Activated CD4-positive, alpha-beta T cell treated with anti-CD3 and anti-CD28 coated beads, Interleukin-2, amount 50 U/mL, for 1 hour (primary cell): ENCODE data around the gene CADPS2.

Experiments used
- DNase-seq: peaks from one replicate; pipeline ENCODE4 v3.0.0-alpha.2; 2020

The CADPS2 gene

DNA sequence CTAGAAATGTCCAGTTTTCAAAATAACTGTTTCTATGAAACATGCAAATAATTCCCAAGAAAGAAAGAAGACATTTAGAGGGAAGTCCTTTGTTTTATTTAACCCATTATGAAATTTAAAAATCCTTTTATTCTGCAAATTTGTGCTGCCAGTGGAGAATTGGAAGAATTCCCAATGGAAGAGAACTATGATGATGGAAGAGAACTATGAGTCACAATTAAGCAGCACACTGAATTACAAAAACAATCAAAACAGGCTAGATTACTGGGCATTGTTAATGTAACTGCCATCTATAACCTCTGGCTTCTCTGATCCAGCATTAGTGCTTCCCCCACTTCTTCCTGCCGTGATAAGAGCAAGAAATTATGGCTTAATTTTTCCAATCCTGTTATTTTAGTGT is 455.6 kb downstream of the CADPS2 start:
- DNase-seq: no peak

GRCh38 chr7:122429926-122430325 is 456.3 kb downstream of the CADPS2 start:
- no peak for DNase-seq

GRCh38 chr7:122425731-122426130 is 460.5 kb downstream of the CADPS2 start:
- no peak for DNase-seq

GRCh38 chr7:122423591-122423990 is 462.7 kb downstream of the CADPS2 start:
- no peak for DNase-seq

- no peak for DNase-seq
Observed at GRCh38 chr7:122416336-122416735, 469.9 kb downstream of the CADPS2 start.

- no peak for DNase-seq
Observed at GRCh38 chr7:122415510-122415909, 470.8 kb downstream of the CADPS2 start.

GRCh38 chr7:122413339-122413738 is 472.9 kb downstream of the CADPS2 start:
- no peak for DNase-seq

GRCh38 chr7:122412883-122413282 is 473.4 kb downstream of the CADPS2 start:
- no peak for DNase-seq

DNA sequence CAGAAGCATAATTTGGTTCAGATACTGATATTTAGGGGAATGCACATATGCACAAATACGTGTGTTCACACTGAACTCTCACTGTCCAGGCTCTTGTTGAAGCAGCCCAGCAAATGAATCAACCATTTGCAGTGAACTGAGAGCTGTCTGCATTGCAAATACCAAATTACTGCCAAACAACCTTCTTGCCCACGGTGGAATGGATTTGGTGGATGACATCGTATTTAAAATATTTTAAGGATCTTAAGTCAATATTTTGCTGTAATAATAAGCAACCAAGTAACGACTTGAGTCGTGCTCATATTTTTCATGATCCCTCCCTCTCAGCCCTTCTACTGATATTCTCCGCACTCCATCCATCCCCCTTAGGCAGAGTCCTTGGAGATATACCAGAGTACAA is 473.8 kb downstream of the CADPS2 start:
- no peak for DNase-seq

DNA sequence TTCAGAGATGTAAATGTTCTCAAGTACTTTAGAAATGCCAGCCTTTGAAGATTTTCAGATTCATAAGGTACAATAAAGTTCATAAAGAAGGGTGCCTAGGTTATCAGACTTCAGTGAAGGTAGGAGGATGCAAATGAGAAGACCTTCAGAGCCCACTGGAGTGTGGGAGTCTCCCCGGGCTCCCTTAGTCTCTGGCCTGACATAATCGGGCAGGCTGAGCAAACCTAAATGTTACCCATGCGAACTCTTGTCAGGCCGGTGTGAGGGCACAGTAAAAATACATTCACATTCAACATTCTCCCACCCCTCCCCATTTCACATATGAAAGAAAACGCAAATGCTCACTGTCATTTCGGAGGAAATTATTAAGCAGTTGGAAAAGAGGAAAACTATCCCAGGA is 479.1 kb downstream of the CADPS2 start:
- no peak for DNase-seq

- DNase-seq: no peak
Observed at GRCh38 chr7:122403113-122403512, 483.1 kb downstream of the CADPS2 start.

DNA sequence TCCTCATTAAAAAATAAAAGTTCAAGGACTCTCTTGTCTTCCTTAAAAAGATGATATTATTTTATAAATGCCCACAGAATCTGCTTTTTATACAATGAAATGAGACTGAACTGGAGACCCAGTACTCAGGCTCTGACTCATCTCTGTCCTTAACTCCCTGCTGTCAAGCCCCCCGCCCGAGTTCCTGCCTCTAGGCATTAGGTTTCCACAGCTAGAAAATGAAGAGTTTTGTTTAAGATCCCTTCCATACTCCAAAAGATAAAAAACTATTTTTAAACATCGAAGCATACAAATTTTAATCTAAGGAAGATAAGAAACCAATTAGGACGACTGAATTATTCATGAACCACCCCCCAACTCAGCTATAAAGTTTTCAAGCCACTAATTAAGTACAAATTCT is 484.0 kb downstream of the CADPS2 start:
- no peak for DNase-seq

DNA sequence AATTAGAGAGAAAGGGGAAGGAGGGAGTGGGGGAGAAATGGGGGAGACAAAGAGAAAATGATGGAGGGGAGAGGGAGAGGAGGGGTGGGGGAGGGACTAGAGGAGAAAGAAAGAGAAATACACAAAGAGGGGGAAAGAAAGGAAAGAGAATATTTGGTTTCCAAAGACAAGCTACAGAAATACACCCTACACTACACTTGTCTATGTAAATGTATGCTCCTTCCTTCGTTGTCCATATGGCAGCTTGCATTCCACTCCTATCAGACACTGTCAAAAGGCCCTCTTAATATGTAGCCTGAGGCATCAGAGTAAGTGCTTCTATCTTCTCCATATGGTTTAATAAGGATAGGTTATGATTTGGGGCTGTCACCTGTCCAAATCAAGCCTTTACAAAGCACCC is 488.9 kb downstream of the CADPS2 start:
- no peak for DNase-seq

DNA sequence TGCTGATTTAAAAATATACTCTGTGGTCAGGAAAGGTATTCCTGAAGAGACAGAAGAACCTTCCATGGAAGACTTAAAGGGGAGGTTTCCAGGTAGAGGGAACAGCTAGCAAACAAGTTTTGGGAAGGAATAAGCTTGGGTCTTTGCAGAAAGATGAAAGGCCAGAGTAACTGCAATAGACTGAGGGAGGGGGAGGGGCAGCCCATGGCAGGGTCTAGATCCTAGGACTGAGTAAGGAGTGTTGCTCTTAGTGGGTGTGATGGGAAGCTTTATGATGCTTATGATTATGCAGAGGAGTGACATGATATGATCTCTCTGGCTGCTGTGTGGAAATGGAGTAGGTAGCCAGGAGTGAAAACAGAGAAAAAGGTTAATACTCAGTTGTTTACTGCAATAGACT is 491.7 kb downstream of the CADPS2 start:
- no peak for DNase-seq

DNA sequence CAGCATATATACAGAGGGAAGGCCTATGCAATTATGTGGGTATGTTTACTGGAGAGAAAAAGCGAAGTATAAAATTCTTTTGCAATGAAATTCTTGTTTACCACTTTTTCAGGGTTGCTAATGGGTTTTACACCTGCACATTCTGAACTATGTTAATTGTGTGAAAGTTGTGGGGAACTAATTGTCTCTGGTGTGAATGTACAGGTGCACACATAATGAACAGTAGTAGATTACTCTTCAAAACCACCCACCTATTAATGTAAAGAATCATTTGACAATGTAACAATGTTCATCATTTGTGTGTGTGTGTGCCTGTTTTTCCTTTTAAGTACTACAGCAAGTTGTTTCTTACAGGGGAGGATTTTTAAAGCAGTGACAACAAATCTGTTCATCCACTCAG is 501.7 kb downstream of the CADPS2 start:
- no peak for DNase-seq

DNA sequence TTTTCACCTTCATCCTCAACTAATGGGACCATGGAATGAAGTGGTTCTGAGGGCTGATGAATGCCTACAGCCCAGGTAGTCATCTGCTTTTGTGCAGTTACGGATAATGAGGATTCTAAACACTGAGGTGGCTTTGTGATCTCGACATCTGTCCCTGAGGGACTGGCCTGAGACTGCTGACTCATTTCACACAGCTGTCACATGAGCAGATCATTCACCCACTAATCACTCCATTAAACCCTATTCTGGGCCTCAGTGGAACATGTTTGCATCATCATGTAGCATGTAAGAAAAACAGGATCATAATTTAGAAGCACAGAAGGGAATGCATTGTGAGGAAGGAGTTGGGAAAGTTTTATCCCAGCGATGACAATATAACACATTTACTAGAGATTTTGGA is 502.3 kb downstream of the CADPS2 start:
- no peak for DNase-seq

GRCh38 chr7:122380992-122381391 is 505.3 kb downstream of the CADPS2 start:
- no peak for DNase-seq

DNA sequence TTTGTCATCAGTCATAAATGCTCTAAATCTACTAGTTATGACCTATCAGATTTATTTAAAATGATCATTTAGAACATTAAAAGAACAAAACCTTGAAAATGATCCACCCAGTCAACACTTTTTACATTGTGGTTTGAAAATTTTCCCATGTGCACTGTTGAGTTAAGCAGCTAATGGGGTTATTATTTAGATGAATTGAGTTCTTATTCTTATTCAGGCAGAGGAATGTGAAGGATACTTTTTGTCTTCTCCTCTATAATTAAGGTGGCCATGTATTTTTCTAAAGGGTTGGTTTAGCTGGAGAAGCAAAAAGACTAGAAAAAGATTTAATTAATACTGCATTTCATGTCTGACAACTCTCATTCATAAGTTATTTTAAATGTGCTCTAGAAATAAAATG is 506.8 kb downstream of the CADPS2 start:
- no peak for DNase-seq

- no peak for DNase-seq
Observed at GRCh38 chr7:122369756-122370155, 516.5 kb downstream of the CADPS2 start.

- no peak for DNase-seq
Observed at GRCh38 chr7:122364761-122365280, 521.4 kb downstream of the CADPS2 start.

DNA sequence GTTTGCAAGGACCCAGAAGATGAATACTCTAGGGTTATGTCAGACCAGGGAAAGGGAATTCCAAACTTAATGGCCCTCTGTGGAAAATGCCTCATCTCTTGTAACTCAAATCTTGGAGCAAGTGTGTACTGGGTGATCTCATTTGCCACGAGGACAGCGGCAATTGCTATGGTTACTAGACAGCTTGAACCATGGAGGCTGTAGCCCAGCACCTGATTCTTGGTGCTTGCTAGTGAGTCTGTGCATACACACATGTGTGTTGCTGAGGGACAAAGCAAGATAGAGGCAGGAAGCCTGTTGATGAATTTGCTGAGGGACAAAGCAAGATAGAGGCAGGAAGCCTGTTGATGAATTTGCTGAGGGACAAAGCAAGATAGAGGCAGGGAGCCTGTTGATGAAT is 523.1 kb downstream of the CADPS2 start:
- DNase-seq: no peak

GRCh38 chr7:122362473-122362872 is 523.8 kb downstream of the CADPS2 start:
- DNase-seq: no peak

DNA sequence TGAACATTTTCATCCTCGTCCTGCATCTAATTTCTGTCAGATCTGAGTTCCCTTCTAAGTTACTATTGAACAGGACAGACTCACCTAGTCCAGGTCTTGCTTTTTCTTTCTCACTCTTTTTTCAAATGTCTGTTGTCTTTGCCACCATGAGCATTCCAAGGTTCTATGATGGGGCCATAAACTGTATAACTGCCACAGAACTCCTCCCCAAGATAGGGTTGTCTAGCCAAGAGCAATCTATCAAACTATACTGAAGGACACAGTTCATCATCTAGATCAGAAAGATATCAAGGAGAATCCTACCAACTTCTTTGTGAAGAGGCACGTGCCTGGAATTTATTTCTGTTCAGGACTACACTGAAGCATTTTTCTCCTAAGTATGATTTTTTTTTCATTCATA is 531.6 kb downstream of the CADPS2 start:
- DNase-seq: no peak

- DNase-seq: no peak
Observed at GRCh38 chr7:122352454-122352853, 533.8 kb downstream of the CADPS2 start.

DNA sequence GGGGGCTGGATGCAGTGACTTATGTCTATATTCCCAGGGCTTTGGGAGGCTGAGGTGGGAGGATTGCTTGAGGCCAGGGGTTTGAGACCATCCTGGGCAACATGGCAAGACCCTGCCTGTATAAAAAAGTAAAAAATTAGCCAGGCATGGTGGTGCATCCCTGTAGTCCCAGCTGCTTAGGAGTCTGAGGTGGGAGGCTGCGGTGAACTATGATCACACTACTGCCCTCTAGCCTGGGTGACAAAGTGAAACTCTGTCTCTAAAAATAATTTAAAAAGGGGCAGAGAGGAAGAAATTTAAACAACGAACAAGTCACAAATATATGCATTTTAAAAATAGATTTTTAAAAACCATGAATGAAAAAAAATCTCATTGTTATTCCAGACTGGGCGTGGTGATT is 535.6 kb downstream of the CADPS2 start:
- no peak for DNase-seq

DNA sequence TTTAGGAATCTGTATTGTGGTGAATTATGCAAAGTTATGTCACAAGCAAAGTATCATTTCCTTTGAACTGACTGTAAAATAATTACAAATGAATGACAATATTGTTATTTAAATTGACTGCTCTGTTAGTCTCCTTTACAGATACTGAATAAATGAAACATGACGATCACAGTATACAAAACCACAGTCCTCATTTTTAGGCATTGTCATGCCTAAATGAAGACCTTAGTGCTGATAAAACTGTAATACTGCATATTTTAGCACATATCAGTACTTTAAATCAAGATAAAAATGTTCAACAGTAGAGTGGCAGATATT is 542.0 kb downstream of the CADPS2 start:
- DNase-seq: no peak
